ENCODE measurements around the gene PRPF40A. TPM values are rescaled to one million over a fixed set of nuclear protein-coding genes. Genes with fewer than 3 reads are reported as not detected.

The PRPF40A gene
- total RNA-seq, 4 donors from 2014 or later, result 55.4 to 72.7 (median 68.6) TPM

DNA sequence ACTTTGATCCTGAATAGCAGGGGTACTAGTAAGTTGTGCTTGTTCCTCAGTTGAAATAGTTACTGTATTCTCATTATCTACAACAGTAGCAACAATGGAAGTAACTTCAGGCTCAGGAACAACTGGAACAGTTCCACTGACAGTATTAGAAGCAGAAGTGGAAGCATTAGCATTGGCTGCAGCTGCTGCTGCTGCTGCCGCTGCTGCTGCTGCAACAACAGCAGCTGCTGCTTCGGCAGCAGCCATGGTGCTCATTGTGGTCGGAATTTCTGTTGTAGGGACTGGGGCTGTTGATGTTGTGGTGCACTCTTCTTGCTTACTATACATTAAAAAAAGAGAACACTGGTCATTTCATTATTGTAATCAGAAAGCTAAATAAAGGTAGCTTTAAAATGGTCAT is 40.8 kb downstream of the PRPF40A start:
- TF ChIP-seq EP300 (IDR thresholded peaks at IDR 0.05), result no peak
- no peak for TF ChIP-seq CTCF (IDR thresholded peaks at IDR 0.05)
- no peak for TF ChIP-seq POLR2AphosphoS5 (IDR thresholded peaks at IDR 0.05)
- TF ChIP-seq POLR2A (IDR thresholded peaks at IDR 0.05), result no peak
- Histone ChIP-seq H3K27me3 (no peaks in the 10 kb centered on the region), H3K4me3 (no peak overlapping the region), H3K4me1 (no peaks in the 10 kb centered on the region), H3K9me3 (no peaks in the 10 kb centered on the region), H3K36me3 (peaks cover 4 to 89% of the 10 kb centered on the region in 2 donors), H3K27ac (no peak overlapping the region)
- ATAC-seq, result no peak
- 83 to 90% methylated on average over 2 to 3 of the region's 3 CpGs for WGBS, 2 donors (ENCODE audit: low coverage in 1 of 2)

DNA sequence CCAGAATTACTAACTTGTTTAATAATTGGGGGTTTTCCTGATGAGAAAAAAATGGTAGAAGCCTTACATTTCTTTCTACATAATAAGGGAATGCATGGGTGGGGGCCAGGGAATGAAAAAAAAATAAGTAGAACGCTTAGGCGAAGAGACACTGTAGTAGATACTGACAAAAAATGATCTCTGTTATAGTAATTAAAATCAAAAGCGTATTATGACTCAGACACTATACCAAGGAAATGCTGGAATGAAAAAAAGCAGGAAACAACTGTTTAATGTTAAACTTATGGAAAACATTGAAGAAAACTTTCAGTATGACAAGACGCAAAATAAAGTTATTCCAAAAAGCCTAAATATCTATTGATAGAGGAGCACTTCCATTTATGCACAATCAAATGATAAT is 42.9 kb downstream of the PRPF40A start:
- no peaks in the 10 kb centered on the region for H3K4me1 ChIP-seq
- H3K36me3 ChIP-seq, result peaks cover 8 to 91% of the 10 kb centered on the region in 2 donors
- H3K27me3 ChIP-seq, result no peaks in the 10 kb centered on the region
- H3K27ac ChIP-seq, result no peak overlapping the region
- 77 to 85% methylated on average over 3 to 4 of the region's 4 CpGs for WGBS, 2 donors (ENCODE audit: low coverage in 1 of 2)
- no peak overlapping the region for H3K4me3 ChIP-seq
- TF ChIP-seq CTCF (IDR thresholded peaks at IDR 0.05) (no peak), POLR2A (IDR thresholded peaks at IDR 0.05) (no peak), POLR2AphosphoS5 (IDR thresholded peaks at IDR 0.05) (no peak), EP300 (IDR thresholded peaks at IDR 0.05) (no peak)
- no peaks in the 10 kb centered on the region for H3K9me3 ChIP-seq
- ATAC-seq, result no peak

- no peak overlapping the region for H3K27ac ChIP-seq
- 83 to 84% methylated on average over 1 to 7 of the region's 7 CpGs for WGBS, 2 donors (ENCODE audit: low coverage in 1 of 2)
- peaks cover 6 to 99% of the 10 kb centered on the region in 2 donors for H3K36me3 ChIP-seq
- TF ChIP-seq CTCF (IDR thresholded peaks at IDR 0.05) (no peak), EP300 (IDR thresholded peaks at IDR 0.05) (no peak)
- no peaks in the 10 kb centered on the region for H3K27me3 ChIP-seq
- no peak overlapping the region for H3K4me3 ChIP-seq
- no peak for ATAC-seq
- no peaks in the 10 kb centered on the region for H3K4me1 ChIP-seq
- no peaks in the 10 kb centered on the region for H3K9me3 ChIP-seq
Observed at GRCh38 chr2:152664725-152665124, 52.5 kb downstream of the PRPF40A start.

- no peaks in the 10 kb centered on the region for H3K27me3 ChIP-seq
- no peak overlapping the region for H3K27ac ChIP-seq
- peaks cover 18 to 99% of the 10 kb centered on the region in 2 donors for H3K36me3 ChIP-seq
- H3K9me3 ChIP-seq, result no peaks in the 10 kb centered on the region
- WGBS, 2 donors (ENCODE audit: low coverage in 1 of 2), result 91 to 100% methylated on average over 4 of the region's 4 CpGs
- TF ChIP-seq EP300 (IDR thresholded peaks at IDR 0.05), result no peak
- no peak for TF ChIP-seq POLR2AphosphoS5 (IDR thresholded peaks at IDR 0.05)
- TF ChIP-seq CTCF (IDR thresholded peaks at IDR 0.05), result no peak
- TF ChIP-seq POLR2A (IDR thresholded peaks at IDR 0.05), result no peak
- H3K4me3 ChIP-seq, result no peak overlapping the region
- no peak for ATAC-seq
- no peaks in the 10 kb centered on the region for H3K4me1 ChIP-seq
Observed at GRCh38 chr2:152661076-152661475, 56.2 kb downstream of the PRPF40A start.

GRCh38 chr2:152658221-152658620 is 59.0 kb downstream of the PRPF40A start:
- TF ChIP-seq POLR2AphosphoS5 (IDR thresholded peaks at IDR 0.05), result no peak
- no peak for TF ChIP-seq CTCF (IDR thresholded peaks at IDR 0.05)
- no peak for TF ChIP-seq EP300 (IDR thresholded peaks at IDR 0.05)
- no peak for TF ChIP-seq POLR2A (IDR thresholded peaks at IDR 0.05)
- 48 to 69% methylated on average over 1 of the region's 1 CpG for WGBS, 2 donors (ENCODE audit: low coverage in 1 of 2)
- Histone ChIP-seq H3K36me3 (peaks cover 18 to 99% of the 10 kb centered on the region in 2 donors), H3K4me3 (no peak overlapping the region), H3K27me3 (no peaks in the 10 kb centered on the region), H3K27ac (no peak overlapping the region), H3K4me1 (no peaks in the 10 kb centered on the region), H3K9me3 (no peaks in the 10 kb centered on the region)
- no peak for ATAC-seq

All from gastroesophageal sphincter (tissue), 4 donors.